ENCODE measurements around the gene STX8.

- no peak for TF ChIP-seq CTCF (IDR thresholded peaks at IDR 0.05)
- no peak for TF ChIP-seq POLR2A (IDR thresholded peaks at IDR 0.05)
- TF ChIP-seq POLR2AphosphoS5 (IDR thresholded peaks at IDR 0.05; ENCODE audit: insufficient read depth in 1 of 2, low read depth in 1 of 2), result no peak
Observed at GRCh38 chr17:9286434-9286833, 289.2 kb downstream of the STX8 start.

Data from vagina (tissue), 2 donors.